PC-3 (cell line): Measurements from ENCODE around the gene ADCY2.

Experiments used
- CTCF ChIP-seq: fragments of 300-600 bp; sonication (generic); conservative IDR thresholded peaks from 2 replicates; pipeline ENCODE4 v1.5.1; 2017; ENCODE audit warnings: antibody characterized with exemption, low read depth, mild to moderate bottlenecking, low read length
- EZH2phosphoT487 ChIP-seq: fragments of 300-600 bp; sonication (generic); IDR thresholded peaks from 2 replicates; pipeline ENCODE4 v1.6.1; 2018; ENCODE audit warnings: mild to moderate bottlenecking, antibody characterized with exemption, low read length, borderline replicate concordance

GRCh38 chr5:7759951-7760580, 364.1 kb downstream of the ADCY2 start:
- TF ChIP-seq CTCF: no peak
- TF ChIP-seq EZH2phosphoT487: no peak
